ENCODE results near the gene NOL9.

- TF ChIP-seq CTCF (conservative IDR thresholded peaks at IDR 0.05) (no peak), ZFX (IDR thresholded peaks at IDR 0.05) (no peak)
Observed at GRCh38 chr1:6519491-6519934, 34.8 kb downstream of the NOL9 start.
